Measurements from ENCODE around the gene HTR2C.
A peak's percentile ranks its signal among the peaks of the same experiment; 100 is the strongest.

Gene HTR2C

GRCh38 chrX:114889481-114889880 lies 305.6 kb downstream of the HTR2C start:
- H3K4me3 ChIP-seq (ENCODE audit: low read depth, low read length) = no peak overlapping the region
- TF ChIP-seq CTCF (IDR thresholded peaks at IDR 0.05; ENCODE audit: low read depth, low read length) = no peak
- no peak for DNase-seq (ENCODE audit: low read depth, low spot score)
- in situ Hi-C loops (cut with HindIII; ENCODE audit: low sequenced_read_pairs) = no loop called here

- DNase-seq (ENCODE audit: low read depth, low spot score) = no peak
- in situ Hi-C loops (cut with HindIII; ENCODE audit: low sequenced_read_pairs) = no loop called here
- no peak overlapping the region for H3K4me3 ChIP-seq (ENCODE audit: low read depth, low read length)
- no peak for TF ChIP-seq CTCF (IDR thresholded peaks at IDR 0.05; ENCODE audit: low read depth, low read length)
These were observed 319.7 kb downstream of the HTR2C start for GRCh38 chrX:114903618-114904017.

DNA sequence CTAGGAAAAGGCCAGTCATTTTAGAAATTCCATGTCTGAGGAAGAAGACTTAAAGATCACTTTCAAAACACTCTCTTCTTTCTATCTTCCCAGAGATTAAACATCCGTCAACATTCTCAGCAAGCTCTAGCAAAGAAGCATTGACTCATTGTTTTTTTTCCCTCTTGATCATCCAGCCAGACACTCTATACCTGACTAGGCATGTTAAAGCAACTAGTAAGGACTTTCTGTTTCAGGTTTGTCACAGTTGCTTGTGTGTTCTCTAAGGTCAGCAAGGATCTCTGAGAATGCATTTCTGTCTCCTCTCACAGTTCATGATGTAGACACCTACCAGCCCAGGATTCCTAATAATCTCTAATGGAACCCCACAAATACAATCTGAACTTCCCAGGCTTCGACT lies 321.4 kb downstream of the HTR2C start:
- TF ChIP-seq CTCF (IDR thresholded peaks at IDR 0.05; ENCODE audit: low read depth, low read length) = no peak
- no peak for DNase-seq (ENCODE audit: low read depth, low spot score)
- in situ Hi-C loops (cut with HindIII; ENCODE audit: low sequenced_read_pairs) = no loop called here
- H3K4me3 ChIP-seq (ENCODE audit: low read depth, low read length) = no peak overlapping the region

GRCh38 chrX:114906984-114907510 lies 323.2 kb downstream of the HTR2C start:
- no peak for DNase-seq (ENCODE audit: low read depth, low spot score)
- H3K4me3 ChIP-seq (ENCODE audit: low read depth, low read length) = no peak overlapping the region
- no peak for TF ChIP-seq CTCF (IDR thresholded peaks at IDR 0.05; ENCODE audit: low read depth, low read length)
- in situ Hi-C loops (cut with HindIII; ENCODE audit: low sequenced_read_pairs) = no loop called here

- no peak for DNase-seq (ENCODE audit: low read depth, low spot score)
- in situ Hi-C loops (cut with HindIII; ENCODE audit: low sequenced_read_pairs) = no loop called here
- no peak overlapping the region for H3K4me3 ChIP-seq (ENCODE audit: low read depth, low read length)
- TF ChIP-seq CTCF (IDR thresholded peaks at IDR 0.05; ENCODE audit: low read depth, low read length) = no peak
These were observed 340.5 kb downstream of the HTR2C start for GRCh38 chrX:114924423-114924822.

- no peak overlapping the region for H3K4me3 ChIP-seq (ENCODE audit: low read depth, low read length)
- peak; percentile 38 for DNase-seq (ENCODE audit: low read depth, low spot score)
- in situ Hi-C loops (cut with HindIII; ENCODE audit: low sequenced_read_pairs) = no loop called here
- TF ChIP-seq CTCF (IDR thresholded peaks at IDR 0.05; ENCODE audit: low read depth, low read length) = no peak
These were observed 341.0 kb downstream of the HTR2C start for GRCh38 chrX:114924856-114925255.

GRCh38 chrX:114930227-114930626 lies 346.3 kb downstream of the HTR2C start:
- DNase-seq (ENCODE audit: low read depth, low spot score) = no peak
- in situ Hi-C loops (cut with HindIII; ENCODE audit: low sequenced_read_pairs) = no loop called here
- no peak for TF ChIP-seq CTCF (IDR thresholded peaks at IDR 0.05; ENCODE audit: low read depth, low read length)
- no peak overlapping the region for H3K4me3 ChIP-seq (ENCODE audit: low read depth, low read length)
